Osteocyte (in vitro differentiated cells): Measurements from ENCODE around the gene TMC6. TPM values are rescaled to one million over a fixed set of nuclear protein-coding genes. Genes with fewer than 3 reads are reported as not detected.

Experiments
- DNase-seq: peaks from one replicate; pipeline ENCODE4 v3.0.0; 2021; ENCODE audit warnings: mixed read lengths; ENCODE audit not compliant: unreplicated experiment; ENCODE audit errors: extremely low spot score
- H3K27ac Mint-ChIP-seq: one replicate; pipeline ENCODE4 v1.8.0; 2021; ENCODE audit warnings: mild to moderate bottlenecking, mixed read lengths; ENCODE audit not compliant: unreplicated experiment
- H3K27me3 Mint-ChIP-seq: one replicate; pipeline ENCODE4 v1.8.0; 2021; ENCODE audit warnings: mixed read lengths; ENCODE audit not compliant: unreplicated experiment
- H3K36me3 Mint-ChIP-seq: one replicate; pipeline ENCODE4 v1.8.0; 2021; ENCODE audit warnings: mixed read lengths; ENCODE audit not compliant: unreplicated experiment
- H3K4me1 Mint-ChIP-seq: one replicate; pipeline ENCODE4 v1.8.0; 2021; ENCODE audit warnings: mixed read lengths; ENCODE audit not compliant: unreplicated experiment
- H3K4me3 Mint-ChIP-seq: one replicate; pipeline ENCODE4 v1.8.0; 2021; ENCODE audit warnings: mild to moderate bottlenecking, moderate library complexity, mixed read lengths; ENCODE audit not compliant: unreplicated experiment
- H3K9me3 Mint-ChIP-seq: one replicate; pipeline ENCODE4 v1.8.0; 2021; ENCODE audit warnings: mixed read lengths; ENCODE audit not compliant: unreplicated experiment
- CTCF ChIP-seq: fragments of 200-600 bp; sonication (generic); IDR thresholded peaks from 2 replicates; pipeline ENCODE4 v1.5.0; 2021; ENCODE audit warnings: antibody characterized with exemption, mild to moderate bottlenecking, moderate library complexity
- total RNA-seq: library from RNA; stranded (reverse); gene quantifications from 2 replicates; pipeline ENCODE4 v1.2.1, GENCODE V29; 2021

Gene TMC6
- total RNA-seq, 1 donor from 2014 or later, result 32.6 TPM

GRCh38 chr17:78129351-78130089, 965 bp upstream of the TMC6 start:
- Mint-ChIP-seq H3K9me3 (no peaks in the 10 kb centered on the region), H3K27me3 (no peaks in the 10 kb centered on the region), H3K36me3 (no peaks in the 10 kb centered on the region), H3K4me3 (peak overlapping the region; percentile 87), H3K4me1 (peaks cover 35% of the 10 kb centered on the region), H3K27ac (peak overlapping the region; percentile 47)
- DNase-seq, result no peak
- no peak for TF ChIP-seq CTCF

- Mint-ChIP-seq H3K36me3 (peaks cover 2% of the 10 kb centered on the region), H3K4me1 (peaks cover 36% of the 10 kb centered on the region), H3K27ac (peak overlapping the region; percentile 66), H3K27me3 (no peaks in the 10 kb centered on the region), H3K4me3 (peak overlapping the region; percentile 81), H3K9me3 (no peaks in the 10 kb centered on the region)
- TF ChIP-seq CTCF, result no peak
- no peak for DNase-seq
Observed at GRCh38 chr17:78127888-78128550, 536 bp downstream of the TMC6 start.

GRCh38 chr17:78127239-78127887, 1.2 kb downstream of the TMC6 start:
- peak overlapping the region; percentile 81 for H3K4me3 Mint-ChIP-seq
- peak overlapping the region; percentile 66 for H3K27ac Mint-ChIP-seq
- H3K4me1 Mint-ChIP-seq, result peaks cover 36% of the 10 kb centered on the region
- peaks cover 4% of the 10 kb centered on the region for H3K36me3 Mint-ChIP-seq
- H3K27me3 Mint-ChIP-seq, result no peaks in the 10 kb centered on the region
- H3K9me3 Mint-ChIP-seq, result no peaks in the 10 kb centered on the region
- TF ChIP-seq CTCF, result no peak
- DNase-seq, result no peak

GRCh38 chr17:78126895-78127238, 1.7 kb downstream of the TMC6 start:
- DNase-seq, result no peak
- Mint-ChIP-seq H3K27me3 (no peaks in the 10 kb centered on the region), H3K27ac (peak overlapping the region; percentile 66)

More at GRCh38 chr17:78126895-78127238, 1.7 kb downstream of the TMC6 start:
- peak overlapping the region; percentile 81 for H3K4me3 Mint-ChIP-seq
- H3K36me3 Mint-ChIP-seq, result peaks cover 5% of the 10 kb centered on the region
- no peak for TF ChIP-seq CTCF
- no peaks in the 10 kb centered on the region for H3K9me3 Mint-ChIP-seq
- H3K4me1 Mint-ChIP-seq, result peaks cover 36% of the 10 kb centered on the region
